ENCODE measurements around the gene RNF167.

GRCh38 chr17:4968486-4969046 lies 28.5 kb downstream of the RNF167 start:
- TF ChIP-seq POLR2AphosphoS5 (IDR thresholded peaks at IDR 0.05) (no peak), EP300 (conservative IDR thresholded peaks at IDR 0.05; ENCODE audit: poor library complexity, severe bottlenecking) (no peak), CTCF (IDR thresholded peaks at IDR 0.05; ENCODE audit: poor library complexity, severe bottlenecking) (no peak), EZH2 (IDR thresholded peaks at IDR 0.05; ENCODE audit: borderline replicate concordance, insufficient read depth, low read length, poor library complexity, severe bottlenecking) (no peak)
